B cell (primary cell): ENCODE measurements around the gene KCNT2. TPM values are rescaled to one million over a fixed set of nuclear protein-coding genes. Genes with fewer than 3 reads are reported as not detected.

Experiments used
- ATAC-seq: fragments of 200-7000 bp; cut with Tn5 transposase; one replicate; pipeline ENCODE4 v1.10.0; 2021; ENCODE audit warnings: low read depth, mild to moderate bottlenecking, moderate number of reproducible peaks, moderate library complexity
- CTCF ChIA-PET: fragments of 350-600 bp; sonication (Branson Sonifier 250); formaldehyde crosslinking; loops from one replicate; lab custom pipeline; 2021; ENCODE audit warnings: antibody characterized with exemption, inconsistent platforms; lab: Charles Lee
- POLR2A ChIA-PET: fragments of 350-600 bp; sonication (Branson Sonifier 250); formaldehyde crosslinking; loops from one replicate; lab custom pipeline; 2021; ENCODE audit warnings: antibody characterized with exemption; lab: Charles Lee
- DNase-seq: peaks from one replicate; pipeline ENCODE4 v3.0.0; 2013
- H2AFZ ChIP-seq: 2 replicates; pipeline ENCODE4 v1.6.1; 2012; ENCODE audit warnings: mild to moderate bottlenecking, low read depth, low read length; ENCODE audit not compliant: insufficient read depth, poor library complexity, severe bottlenecking
- H3K27ac ChIP-seq, 2 donors: 1 replicate in 1 of 2; 2 replicates in 1 of 2; pipeline ENCODE4 v1.5.1; 2012 to 2013; ENCODE audit warnings: low read length in 2 of 2, mild to moderate bottlenecking in 2 of 2, moderate library complexity in 1 of 2
- H3K27me3 ChIP-seq, 4 experiments: fragments of 200-600 bp in 1 of 4; sonication (generic) in 1 of 4; replicated peaks in 1 of 4; 1 replicate in 2 of 4; 2 replicates in 2 of 4; pipeline versions ENCODE4 v1.6.1 to v1.7.0; 2013 to 2016; ENCODE audit warnings: low read length in 3 of 4, mild to moderate bottlenecking in 2 of 4, mixed read lengths in 1 of 4, moderate library complexity in 1 of 4; ENCODE audit not compliant: insufficient read depth in 4 of 4, control insufficient read depth in 3 of 4; ENCODE audit errors: control extremely low read depth in 1 of 4
- H3K36me3 ChIP-seq, 2 experiments: replicated peaks in 1 of 2; 1 replicate in 1 of 2; 2 replicates in 1 of 2; pipeline versions ENCODE4 v1.6.1 to v1.7.1; 2013; ENCODE audit warnings: low read length in 1 of 2; ENCODE audit not compliant: insufficient read depth in 2 of 2, control insufficient read depth in 1 of 2; ENCODE audit errors: control extremely low read depth in 1 of 2, extremely low read depth in 1 of 2
- H3K4me1 ChIP-seq, 2 donors: fragments of 200-600 bp in 1 of 2; sonication (generic) in 1 of 2; 1 replicate in 1 of 2; 2 replicates in 1 of 2; pipeline versions ENCODE4 v1.5.1 to v1.6.1; 2013 to 2017; ENCODE audit warnings: low read length in 2 of 2; ENCODE audit not compliant: control insufficient read depth in 2 of 2, insufficient read depth in 2 of 2
- H3K4me2 ChIP-seq: replicated peaks from 2 replicates; pipeline ENCODE3; 2012; ENCODE audit warnings: mild to moderate bottlenecking, low read depth, low read length; ENCODE audit not compliant: poor library complexity, severe bottlenecking
- H3K4me3 ChIP-seq, 5 experiments: fragments of 200-600 bp in 1 of 5; sonication (generic) in 1 of 5; 1 replicate in 3 of 5; 2 replicates in 2 of 5; pipeline versions ENCODE4 v1.5.1 to v1.7.0; 2011 to 2016; ENCODE audit warnings: low read length in 4 of 5, mild to moderate bottlenecking in 4 of 5, low read depth in 2 of 5, control low read depth in 1 of 5, moderate library complexity in 1 of 5; ENCODE audit not compliant: insufficient read depth in 1 of 5; ENCODE audit errors: control extremely low read depth in 1 of 5, extremely low read depth in 1 of 5
- H3K79me2 ChIP-seq: fragments of 200-600 bp; sonication (generic); one replicate; pipeline ENCODE4 v1.6.0; 2016; ENCODE audit warnings: low read length; ENCODE audit not compliant: control insufficient read depth, insufficient read depth
- H3K9ac ChIP-seq: fragments of 200-600 bp; sonication (generic); 2 replicates; pipeline ENCODE4 v1.6.1; 2017; ENCODE audit warnings: mild to moderate bottlenecking, low read length, moderate library complexity
- H3K9me3 ChIP-seq, 3 donors: one replicate each; pipeline versions ENCODE4 v1.6.1 to v1.7.1; 2013; ENCODE audit warnings: low read length in 2 of 3; ENCODE audit not compliant: control insufficient read depth in 2 of 3, insufficient read depth in 1 of 3; ENCODE audit errors: control extremely low read depth in 1 of 3
- H4K20me1 ChIP-seq: 2 replicates; pipeline ENCODE4 v1.6.0; 2012; ENCODE audit warnings: mild to moderate bottlenecking, low read length; ENCODE audit not compliant: insufficient read depth, control insufficient read depth, poor library complexity, severe bottlenecking
- H3K27ac Mint-ChIP-seq: one replicate; pipeline ENCODE4 v1.8.0; 2021; ENCODE audit warnings: mixed read lengths
- H3K27me3 Mint-ChIP-seq: one replicate; pipeline ENCODE4 v1.8.0; 2021; ENCODE audit warnings: mixed read lengths
- H3K4me1 Mint-ChIP-seq: one replicate; pipeline ENCODE4 v1.8.0; 2021; ENCODE audit warnings: mixed read lengths
- H3K4me3 Mint-ChIP-seq: one replicate; pipeline ENCODE4 v1.8.0; 2021; ENCODE audit warnings: mixed read lengths
- H3K9me3 Mint-ChIP-seq: one replicate; pipeline ENCODE4 v1.8.0; 2022; ENCODE audit warnings: mixed read lengths; ENCODE audit not compliant: insufficient read depth
- EZH2 ChIP-seq: IDR thresholded peaks from 2 replicates; pipeline ENCODE4 v1.6.1; 2012; ENCODE audit warnings: borderline replicate concordance, low read depth, mild to moderate bottlenecking, moderate library complexity, low read length; ENCODE audit not compliant: insufficient read depth, poor library complexity, severe bottlenecking
- WGBS: methylation state at CpG from one replicate; pipeline ENCODE4 v1.1.5; 2013; ENCODE audit warnings: missing lambda C conversion rate; ENCODE audit not compliant: insufficient coverage; 5-methylcytosine and 5-hydroxymethylcytosine counted together
- intact Hi-C: fragments of 100-400 bp; cut with micrococcal nuclease; formaldehyde crosslinking; loops from one replicate; pipeline ENCODE4 v1.10.0; 2022
- polyA plus RNA-seq: library from polyadenylated mRNA; depleted of rRNA; stranded (reverse); fragments of >200 nt; gene quantifications from 2 replicates; pipeline ENCODE4 v1.2.3, GENCODE V29; 2012
- total RNA-seq, 2 donors: library from RNA; stranded (reverse); fragments of 120-200 nt in 1 of 2; gene quantifications; 1 replicate in 1 of 2; 2 replicates in 1 of 2; pipeline versions ENCODE4 v1.2.3 to v1.2.4, GENCODE V29; 2013 to 2022
- TF ChIP-seq, protein P1 (sequence below): fragments of 200-600 bp; IDR thresholded peaks from one replicate; pipeline ENCODE4 v1.8.0; 2022; ENCODE audit warnings: antibody characterized with exemption, mild to moderate bottlenecking

The KCNT2 gene
- total and polyA plus RNA-seq, 2 donors (not counting 1 experiment from before 2014, with no cell fraction given), result not detected

DNA sequence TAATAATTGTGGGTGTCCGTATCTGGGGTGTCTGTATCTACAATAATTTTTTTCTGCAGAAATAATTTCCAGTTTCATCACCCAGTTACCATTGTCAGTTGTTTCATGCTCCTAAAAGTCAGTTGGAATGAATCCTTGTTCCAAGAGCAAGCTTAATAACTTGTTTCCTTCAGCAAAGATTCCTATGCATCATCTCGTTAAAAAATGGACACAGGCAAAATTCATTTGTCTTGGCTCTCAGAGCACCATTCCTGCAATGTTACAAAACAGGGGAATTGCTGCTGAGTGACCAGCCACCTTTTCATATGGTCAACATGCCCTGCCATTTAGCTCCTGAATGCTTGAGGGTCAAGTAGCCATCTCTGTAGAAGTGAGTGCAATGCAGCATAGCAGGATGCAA, 393.4 kb downstream of the KCNT2 start:
- ATAC-seq (no peak), DNase-seq (no peak)
- Histone ChIP-seq H3K9me3 (no peaks in the 10 kb centered on the region), H3K27ac (no peak overlapping the region), H3K79me2 (no peaks in the 10 kb centered on the region), H3K4me1 (no peaks in the 10 kb centered on the region), H3K9ac (no peak overlapping the region), H3K4me2 (no peak overlapping the region), H3K27me3 (no peaks in the 10 kb centered on the region), H4K20me1 (no peaks in the 10 kb centered on the region), H2AFZ (no peak overlapping the region), H3K4me3 (no peak overlapping the region), H3K36me3 (no peaks in the 10 kb centered on the region)
- CTCF ChIA-PET, result no interaction called here
- no peaks in the 10 kb centered on the region for H3K4me1 Mint-ChIP-seq
- POLR2A ChIA-PET, result no interaction called here
- no peak overlapping the region for H3K4me3 Mint-ChIP-seq
- no peak for TF ChIP-seq EZH2
- TF ChIP-seq, protein P1, sequence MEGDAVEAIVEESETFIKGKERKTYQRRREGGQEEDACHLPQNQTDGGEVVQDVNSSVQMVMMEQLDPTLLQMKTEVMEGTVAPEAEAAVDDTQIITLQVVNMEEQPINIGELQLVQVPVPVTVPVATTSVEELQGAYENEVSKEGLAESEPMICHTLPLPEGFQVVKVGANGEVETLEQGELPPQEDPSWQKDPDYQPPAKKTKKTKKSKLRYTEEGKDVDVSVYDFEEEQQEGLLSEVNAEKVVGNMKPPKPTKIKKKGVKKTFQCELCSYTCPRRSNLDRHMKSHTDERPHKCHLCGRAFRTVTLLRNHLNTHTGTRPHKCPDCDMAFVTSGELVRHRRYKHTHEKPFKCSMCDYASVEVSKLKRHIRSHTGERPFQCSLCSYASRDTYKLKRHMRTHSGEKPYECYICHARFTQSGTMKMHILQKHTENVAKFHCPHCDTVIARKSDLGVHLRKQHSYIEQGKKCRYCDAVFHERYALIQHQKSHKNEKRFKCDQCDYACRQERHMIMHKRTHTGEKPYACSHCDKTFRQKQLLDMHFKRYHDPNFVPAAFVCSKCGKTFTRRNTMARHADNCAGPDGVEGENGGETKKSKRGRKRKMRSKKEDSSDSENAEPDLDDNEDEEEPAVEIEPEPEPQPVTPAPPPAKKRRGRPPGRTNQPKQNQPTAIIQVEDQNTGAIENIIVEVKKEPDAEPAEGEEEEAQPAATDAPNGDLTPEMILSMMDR, result no peak
- no peaks in the 10 kb centered on the region for H3K9me3 Mint-ChIP-seq
- WGBS, result 88% methylated on average over 1 of the region's 2 CpGs
- H3K27me3 Mint-ChIP-seq, result no peaks in the 10 kb centered on the region
- H3K27ac Mint-ChIP-seq, result no peak overlapping the region
- intact Hi-C loops, result no loop called here

DNA sequence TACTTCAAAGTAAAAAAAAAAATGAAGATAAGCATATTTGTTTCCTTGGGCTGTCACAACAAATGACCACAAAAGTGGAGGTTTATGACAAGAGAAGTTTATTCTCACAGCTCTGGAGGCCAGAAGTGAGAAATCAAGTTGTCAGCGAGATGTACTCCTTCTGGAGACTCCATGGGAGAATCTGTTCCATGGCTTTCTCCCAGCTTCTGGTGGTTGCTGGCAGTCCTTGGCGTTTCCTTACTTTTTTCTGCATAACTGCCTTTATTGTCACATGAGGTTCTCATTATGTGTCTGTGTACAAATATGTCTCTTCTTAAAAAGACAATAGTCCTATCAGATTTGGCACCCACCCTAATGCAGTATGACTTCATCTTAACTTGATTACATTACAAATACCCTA, 398.3 kb downstream of the KCNT2 start:
- no peak for ATAC-seq
- TF ChIP-seq EZH2, result no peak
- TF ChIP-seq, protein P1, result no peak
- no peaks in the 10 kb centered on the region for H3K4me1 Mint-ChIP-seq
- Histone ChIP-seq H3K79me2 (no peaks in the 10 kb centered on the region), H3K4me2 (no peak overlapping the region), H3K4me3 (no peak overlapping the region), H3K27ac (no peak overlapping the region), H3K9ac (no peak overlapping the region), H3K36me3 (no peaks in the 10 kb centered on the region), H4K20me1 (no peaks in the 10 kb centered on the region), H3K27me3 (no peaks in the 10 kb centered on the region), H3K9me3 (no peaks in the 10 kb centered on the region), H3K4me1 (no peaks in the 10 kb centered on the region), H2AFZ (no peak overlapping the region)
- ChIA-PET CTCF (no interaction called here), POLR2A (no interaction called here)
- no peak overlapping the region for H3K4me3 Mint-ChIP-seq
- H3K27ac Mint-ChIP-seq, result no peak overlapping the region
- H3K9me3 Mint-ChIP-seq, result peaks cover 2% of the 10 kb centered on the region
- WGBS, result 100% methylated on average over 1 of the region's 2 CpGs
- no peaks in the 10 kb centered on the region for H3K27me3 Mint-ChIP-seq
- intact Hi-C loops, result no loop called here
- DNase-seq, result no peak
